Superior temporal gyrus (tissue), 1 donor: ENCODE results near the gene MACROD2.
A peak's percentile ranks its signal among the peaks of the same experiment; 100 is the strongest.

ENCODE experiments used
- DNase-seq: peaks from one replicate; pipeline ENCODE4 v3.0.0-alpha.2; 2016; ENCODE audit errors: extremely low spot score

Gene MACROD2

DNA sequence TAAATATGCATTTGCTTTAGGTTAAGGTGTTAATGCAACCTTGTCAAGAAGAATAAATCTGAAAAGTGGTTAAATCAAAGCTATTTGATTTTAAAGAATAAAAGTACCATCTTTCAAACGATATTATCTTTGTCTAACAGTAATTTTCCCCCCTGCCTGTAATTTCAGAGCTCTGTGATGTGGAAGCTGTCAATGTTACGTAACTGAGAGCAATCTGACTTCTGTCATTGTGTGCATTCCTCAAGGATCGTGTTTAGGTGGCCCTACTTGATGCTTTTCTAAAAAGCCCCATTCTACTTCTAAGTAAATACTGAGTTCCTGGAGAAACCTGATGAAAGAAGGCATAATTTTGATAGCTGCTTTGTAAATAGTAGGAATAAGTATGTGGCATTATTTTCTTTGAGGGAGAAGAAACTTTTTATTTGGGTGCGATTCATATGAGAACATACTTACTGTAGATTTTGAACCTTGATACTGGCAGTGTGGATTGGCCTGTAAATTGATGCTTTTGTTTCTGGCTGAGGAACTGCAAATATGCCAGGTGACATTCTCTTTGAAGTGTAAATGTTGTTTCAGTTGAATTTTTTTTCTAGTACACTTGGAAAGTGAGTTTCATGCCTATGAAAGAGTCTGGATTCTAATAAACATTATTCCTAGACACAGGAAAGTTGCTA lies 871.7 kb downstream of the MACROD2 start:
- no peak for DNase-seq

DNA sequence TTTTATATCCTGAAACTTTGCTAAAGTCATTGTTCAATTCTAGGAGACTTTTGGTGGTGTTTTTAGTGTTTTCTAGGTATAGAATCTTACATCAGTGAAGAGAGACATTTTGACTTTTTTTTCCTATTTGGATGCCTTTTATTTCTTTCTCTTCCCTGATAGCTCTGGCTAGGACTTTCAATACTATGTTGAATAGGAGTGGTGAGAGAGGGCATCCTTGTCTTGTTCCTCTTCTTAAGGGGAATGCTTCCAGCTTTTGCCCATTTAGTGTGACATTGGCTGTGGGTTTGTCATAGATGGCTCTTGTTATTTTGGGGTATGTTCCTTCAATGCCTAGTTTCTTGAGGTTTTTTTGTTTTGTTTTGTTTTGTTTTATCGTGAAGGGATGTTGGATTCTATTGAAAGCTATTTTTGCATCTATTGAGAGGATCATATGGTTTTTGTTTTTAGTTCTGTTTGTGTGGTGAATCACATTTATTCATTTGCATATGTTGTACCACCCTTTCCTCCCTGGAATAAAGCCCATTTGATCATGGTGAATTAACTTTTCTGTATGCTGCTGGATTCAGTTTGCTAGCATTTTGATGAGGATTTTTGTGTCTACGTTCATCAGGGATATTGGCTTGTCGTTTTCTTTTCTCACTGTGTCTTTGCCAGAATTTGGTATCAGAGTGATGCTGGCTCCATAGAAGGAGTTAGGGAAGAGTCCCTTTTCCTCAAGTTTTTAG lies 882.1 kb downstream of the MACROD2 start:
- DNase-seq, result no peak

DNA sequence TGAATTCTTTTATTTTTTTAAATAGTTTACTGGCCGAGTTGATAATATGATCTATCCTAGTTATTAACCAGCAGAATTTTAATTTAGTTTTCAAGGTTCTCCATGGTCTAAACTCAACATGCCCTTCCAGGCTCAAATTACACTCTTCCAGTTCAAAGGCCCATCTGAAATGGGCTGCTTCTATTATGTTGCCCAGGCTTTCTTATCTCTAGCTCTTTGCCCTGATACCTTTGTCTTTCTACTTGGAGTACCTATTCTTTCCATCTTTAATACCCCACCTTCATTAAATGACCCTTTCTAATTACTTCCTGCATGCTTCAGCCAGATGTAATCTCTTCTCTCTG lies 883.3 kb downstream of the MACROD2 start:
- no peak for DNase-seq

DNA sequence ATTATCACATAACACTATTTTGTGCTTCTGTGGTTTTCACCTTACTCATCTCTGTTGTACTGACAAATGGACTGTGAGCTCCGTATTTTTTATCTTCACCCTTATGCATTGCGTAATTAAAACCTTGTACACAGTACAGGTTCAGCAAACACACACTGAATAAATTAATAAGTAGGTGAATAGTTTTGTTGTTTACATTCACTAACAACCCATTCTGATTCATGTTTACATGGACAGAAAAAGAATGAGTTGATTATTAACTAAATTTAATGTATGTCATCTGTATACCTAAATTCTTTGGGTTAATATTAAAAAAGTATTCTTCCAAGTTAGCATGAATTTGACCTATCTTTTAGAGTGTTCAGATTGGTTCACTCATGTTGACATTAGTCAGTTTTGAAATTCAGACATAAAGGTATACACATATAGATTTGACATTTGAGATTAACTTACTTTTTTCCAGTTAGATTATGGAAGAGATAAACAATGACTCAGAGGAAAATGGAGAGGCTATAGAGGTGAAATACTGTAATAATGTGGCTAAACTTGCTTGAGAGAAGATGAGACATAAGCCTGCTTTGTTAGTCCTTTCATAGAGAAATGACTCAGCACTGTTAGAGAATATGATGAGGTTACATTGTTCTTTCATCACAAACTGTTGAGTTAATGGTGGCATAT lies 883.8 kb downstream of the MACROD2 start:
- DNase-seq, result peak; percentile 48

DNA sequence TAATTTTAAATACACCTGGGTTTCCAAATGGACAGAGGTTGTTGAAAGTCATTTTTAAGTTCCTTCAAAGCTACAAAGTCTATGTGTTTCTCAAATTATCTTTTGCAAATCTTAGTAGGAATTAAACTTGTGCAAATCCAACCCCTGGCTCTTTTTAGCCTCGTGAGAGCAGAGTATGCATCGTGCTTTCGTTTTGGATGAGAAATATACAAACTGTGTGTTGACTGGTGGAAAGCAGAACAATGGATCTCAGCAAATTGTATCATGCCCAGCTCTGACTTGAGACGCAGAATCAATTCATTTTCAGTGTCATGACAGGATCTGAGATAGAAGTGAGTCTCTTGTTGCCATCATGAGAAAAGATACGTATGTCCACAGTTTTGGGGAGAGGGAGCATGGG lies 884.5 kb downstream of the MACROD2 start:
- DNase-seq, result no peak

DNA sequence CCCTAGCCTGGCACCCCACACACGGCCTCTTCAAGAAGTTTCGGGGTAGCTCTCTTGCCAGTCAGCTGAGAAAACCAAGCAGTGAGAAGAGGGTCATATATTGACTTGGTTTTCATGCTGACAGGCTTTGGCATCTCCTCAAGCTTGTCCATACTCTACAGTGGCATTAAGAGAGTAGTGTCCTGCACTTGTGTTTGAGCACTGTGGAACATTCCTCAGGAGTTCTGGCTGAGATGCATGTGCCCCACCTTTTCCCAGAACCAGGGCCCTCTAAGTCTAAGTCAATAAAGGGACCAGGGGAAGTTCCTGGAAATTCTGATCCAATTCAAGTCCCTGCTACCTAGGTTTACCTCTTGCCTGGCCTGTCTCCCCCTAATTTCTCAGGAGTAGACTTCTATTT lies 886.2 kb downstream of the MACROD2 start:
- DNase-seq, result no peak

DNA sequence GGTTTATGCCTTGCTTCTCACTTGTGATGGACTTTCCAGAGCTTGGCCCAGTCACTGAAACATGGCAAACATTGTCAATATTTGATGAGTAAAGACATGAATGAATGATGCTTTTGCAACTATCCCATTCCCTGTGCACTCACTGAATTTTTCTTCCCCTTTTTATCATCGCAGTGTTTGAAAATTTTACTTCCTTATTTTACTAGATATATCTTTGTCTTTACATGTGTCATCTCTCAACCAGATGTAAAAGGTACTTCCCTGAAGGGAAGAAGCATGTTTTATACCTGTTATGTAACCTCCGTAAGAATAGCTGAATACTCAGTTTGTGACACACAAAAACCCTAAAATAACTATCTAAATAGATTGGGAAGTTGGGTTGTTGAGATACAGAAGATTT lies 886.8 kb downstream of the MACROD2 start:
- no peak for DNase-seq

DNA sequence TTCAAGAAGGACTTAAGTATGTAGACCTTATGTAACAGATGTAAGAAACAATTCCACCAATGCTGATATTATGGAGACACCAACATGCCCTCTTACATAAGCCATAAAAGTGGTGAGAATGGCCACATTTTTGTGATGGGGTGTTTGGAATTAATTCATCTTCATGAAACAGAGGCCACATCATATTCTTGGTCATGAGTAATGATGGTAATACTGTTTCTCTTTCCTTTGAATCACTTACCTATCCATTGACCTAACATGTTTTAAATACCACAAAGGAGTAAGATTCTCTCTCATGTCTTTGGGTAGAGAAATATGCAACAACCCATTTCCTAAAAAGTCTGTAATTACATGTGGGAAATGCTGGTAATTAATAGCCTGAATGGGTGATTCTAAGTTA lies 887.5 kb downstream of the MACROD2 start:
- DNase-seq, result no peak

DNA sequence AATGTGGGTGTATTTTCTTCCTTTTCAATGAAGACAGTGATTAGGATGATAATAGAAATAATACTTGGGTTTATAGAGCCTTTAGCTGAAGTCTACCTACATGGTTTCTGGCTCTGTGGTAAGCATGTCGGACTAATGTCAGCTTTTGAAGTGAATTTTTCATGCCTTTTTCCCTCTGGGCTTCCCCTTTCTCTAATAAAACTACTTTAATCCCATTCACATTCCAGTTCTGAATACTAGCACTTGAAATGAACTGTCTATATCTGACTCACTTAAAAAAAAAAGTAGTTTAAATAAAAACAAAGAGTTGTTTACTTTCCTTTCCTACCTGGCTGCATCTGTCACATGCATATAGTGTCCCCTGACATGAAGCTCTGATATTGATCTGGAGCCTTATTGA lies 888.0 kb downstream of the MACROD2 start:
- no peak for DNase-seq

DNA sequence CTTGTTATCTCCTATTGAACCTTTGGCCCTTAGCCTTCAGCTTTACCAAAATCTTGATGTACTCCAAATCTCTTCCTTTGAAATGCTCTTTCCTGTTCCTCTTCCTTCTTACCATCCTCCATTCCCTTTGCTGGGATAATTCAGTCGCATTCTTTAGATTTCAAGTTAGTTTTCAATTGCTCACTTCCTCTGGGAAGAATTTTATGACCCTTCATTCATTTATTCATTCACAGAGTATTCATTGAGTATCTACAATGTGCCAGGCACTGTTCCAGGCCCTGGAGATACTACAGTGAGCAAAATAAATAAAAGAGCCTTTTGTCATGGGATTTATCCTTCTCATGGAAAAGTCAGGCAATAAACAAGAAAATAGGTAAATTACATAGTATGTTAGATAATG lies 890.3 kb downstream of the MACROD2 start:
- no peak for DNase-seq

DNA sequence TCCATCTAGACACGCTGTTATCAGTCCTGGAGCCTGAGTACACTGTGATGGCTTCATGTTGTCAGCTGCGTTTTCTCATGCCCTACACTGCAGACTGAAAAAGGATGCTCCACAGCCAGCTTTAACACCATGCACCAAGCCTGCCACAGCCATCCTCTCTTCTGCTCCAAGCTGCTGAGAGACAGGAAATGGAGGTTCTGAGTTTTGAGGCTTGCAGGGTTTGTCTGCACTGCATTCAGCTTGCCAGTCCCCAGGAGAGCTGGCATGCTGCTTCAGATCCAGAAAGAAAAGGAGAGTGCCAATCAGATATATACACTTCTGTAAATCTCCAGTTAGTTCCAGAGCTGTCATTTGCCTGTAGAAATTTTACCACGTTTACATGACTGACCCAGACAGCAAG lies 892.8 kb downstream of the MACROD2 start:
- no peak for DNase-seq

DNA sequence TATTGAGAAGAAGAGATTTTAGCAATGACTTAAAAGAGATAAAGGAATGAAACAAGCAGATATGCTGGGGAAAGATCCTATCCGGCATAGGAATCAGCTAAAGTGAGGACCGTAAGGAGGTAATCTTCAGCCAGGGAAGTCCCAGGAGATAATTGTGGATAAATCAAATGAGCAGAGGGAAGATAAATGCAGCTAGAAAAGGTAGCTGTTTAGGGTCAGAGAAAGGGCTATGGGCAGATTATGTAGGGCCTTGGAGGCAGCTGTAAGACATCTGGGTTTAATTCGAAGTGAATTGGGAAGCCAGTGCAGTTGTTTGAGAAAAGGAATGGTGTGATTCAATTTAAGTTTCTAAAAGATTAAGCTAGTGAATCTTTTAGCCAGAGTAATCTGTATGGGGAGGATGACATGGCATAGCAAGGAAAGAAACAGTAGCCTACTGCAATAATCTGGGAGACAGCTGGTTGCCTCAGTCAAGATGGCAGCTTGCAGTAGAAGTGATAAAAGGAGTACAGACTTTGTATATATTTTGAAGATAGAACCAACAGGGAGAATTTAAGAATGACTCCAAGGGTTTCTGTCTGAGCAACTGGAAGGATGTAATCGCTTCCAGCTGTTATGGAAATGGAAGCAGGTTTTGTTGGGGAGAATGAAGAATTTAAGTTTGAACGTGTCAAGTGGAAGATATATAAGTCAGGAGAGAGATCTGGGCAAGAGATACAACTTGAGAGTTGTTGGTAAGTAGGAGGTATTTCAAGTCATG lies 894.4 kb downstream of the MACROD2 start:
- no peak for DNase-seq

DNA sequence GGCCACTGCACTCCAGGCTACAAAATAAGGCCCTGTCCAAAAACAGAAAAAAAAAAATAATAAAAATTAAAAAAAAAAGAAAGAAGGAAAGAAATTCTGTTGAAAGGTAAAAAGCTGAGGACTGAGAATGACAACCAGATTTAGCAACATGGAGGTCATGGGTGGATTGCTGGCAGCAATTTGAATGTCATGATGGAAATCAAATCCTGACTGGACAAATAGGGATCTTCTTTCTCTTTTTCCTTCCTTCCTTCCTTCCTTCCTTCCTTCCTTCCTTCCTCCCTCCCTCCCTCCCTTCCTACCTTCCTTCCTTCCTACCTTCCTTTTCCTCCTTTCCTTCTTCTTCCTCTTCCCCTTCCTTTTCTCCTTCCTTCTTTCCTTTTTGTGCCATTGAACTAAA lies 895.4 kb downstream of the MACROD2 start:
- no peak for DNase-seq

DNA sequence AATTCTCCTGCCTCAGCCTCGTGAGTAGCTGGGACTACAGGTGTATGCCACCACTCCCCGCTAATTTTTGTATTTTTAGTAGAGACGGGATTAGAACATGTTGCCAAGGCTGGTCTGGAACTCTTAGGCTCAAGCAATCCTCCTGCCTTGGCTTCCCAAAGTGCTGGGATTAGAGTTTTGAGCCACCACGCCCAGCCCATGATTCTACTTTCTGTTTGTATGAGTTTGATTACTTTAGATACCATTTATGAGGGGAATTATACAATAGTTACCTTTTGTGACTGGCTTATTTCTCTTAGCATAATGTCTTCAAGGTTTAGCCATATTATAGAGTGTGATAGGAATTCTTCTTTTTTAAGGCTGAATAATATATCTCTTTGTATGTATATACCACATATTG lies 897.5 kb downstream of the MACROD2 start:
- DNase-seq, result no peak

DNA sequence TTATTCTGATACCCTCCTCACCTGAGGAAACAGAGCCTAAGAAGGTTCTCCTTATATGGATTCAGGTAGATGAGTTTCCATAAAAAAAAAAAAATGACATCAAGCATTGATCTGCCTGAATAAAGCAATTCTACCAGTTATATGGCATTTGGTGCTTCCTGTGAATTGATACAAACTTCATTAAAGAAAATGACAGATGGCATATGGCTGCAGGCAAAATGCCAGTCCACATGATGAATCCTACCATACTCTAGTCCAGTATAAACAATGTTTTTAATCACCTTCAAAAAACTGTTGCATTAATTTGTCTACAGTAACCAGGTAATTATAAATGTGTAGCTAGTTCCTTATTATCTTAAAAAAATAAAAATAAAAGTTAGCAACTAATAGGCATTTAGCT lies 901.3 kb downstream of the MACROD2 start:
- no peak for DNase-seq

DNA sequence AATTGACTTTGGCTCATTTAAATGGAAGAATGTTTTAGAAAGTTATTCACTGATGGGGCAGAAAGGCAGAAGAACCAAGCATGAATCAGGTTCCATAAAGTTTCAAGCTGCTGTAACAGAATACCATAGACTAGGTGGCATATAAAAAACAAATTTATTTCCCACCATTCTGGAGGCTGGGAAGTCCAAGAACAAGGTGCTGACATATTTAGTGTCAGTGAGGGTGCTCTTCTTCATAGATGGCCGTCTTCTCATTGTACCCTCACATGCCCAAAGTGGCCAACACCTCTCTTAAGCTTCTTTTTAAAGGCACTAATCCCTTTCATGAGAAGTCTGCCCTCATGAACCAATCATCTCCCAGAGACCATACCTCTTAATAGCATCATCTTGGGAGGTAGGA lies 902.3 kb downstream of the MACROD2 start:
- no peak for DNase-seq

DNA sequence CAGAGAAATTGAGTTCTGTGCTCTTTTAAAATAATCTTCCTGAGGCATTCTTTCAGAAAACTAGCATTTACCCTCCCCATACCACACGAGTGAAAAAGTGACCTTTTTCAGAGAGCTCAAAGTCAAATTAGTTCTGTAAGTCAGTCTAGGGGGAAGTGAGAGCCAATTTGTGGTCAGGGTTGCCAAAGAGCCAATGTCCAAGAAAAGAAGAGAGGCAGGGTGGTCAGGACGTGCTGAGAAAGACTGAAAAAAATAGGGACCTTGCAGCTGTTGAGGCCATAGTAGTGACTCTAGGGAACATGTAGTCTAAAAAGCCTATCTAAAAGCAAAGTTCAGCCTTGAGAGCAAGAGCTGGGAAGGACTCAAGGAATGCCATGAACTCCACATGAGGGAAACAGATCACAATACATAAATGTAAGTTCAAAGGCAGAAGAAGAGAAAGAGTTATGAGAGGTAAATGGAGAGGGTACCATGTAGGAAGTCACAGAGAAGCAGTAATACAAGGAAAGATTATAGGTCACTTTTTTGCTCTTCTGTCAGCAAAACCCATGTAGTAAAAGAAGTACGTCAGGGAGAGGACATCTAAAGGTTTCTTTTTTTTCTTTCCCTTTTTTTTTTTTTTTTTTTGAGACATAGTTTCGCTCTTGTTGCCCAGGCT lies 907.2 kb downstream of the MACROD2 start:
- no peak for DNase-seq

DNA sequence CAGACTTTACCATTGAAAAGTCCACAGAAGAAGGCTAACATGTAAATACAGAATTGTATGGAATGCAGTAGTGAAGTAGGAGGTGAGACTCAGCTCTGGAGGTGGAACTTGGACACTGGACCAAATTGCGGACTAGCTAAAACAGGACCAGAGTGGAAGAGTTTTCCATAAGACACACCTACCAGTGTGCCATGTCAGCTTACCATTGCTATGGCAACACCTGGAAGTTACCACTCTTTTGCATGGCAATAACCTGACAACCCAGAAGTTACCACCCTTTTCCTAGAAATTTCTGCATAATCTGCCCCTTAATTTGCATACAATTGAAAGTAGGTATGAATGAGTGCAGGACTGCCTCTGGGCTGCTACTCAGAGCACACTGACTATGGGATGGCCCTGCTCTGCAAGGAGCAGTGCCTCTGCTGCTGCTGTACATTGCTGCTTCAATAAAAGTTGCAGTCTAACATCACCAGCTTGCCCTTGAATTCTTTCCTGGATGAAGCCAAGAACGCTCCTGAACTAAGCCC lies 911.7 kb downstream of the MACROD2 start:
- DNase-seq, result no peak

DNA sequence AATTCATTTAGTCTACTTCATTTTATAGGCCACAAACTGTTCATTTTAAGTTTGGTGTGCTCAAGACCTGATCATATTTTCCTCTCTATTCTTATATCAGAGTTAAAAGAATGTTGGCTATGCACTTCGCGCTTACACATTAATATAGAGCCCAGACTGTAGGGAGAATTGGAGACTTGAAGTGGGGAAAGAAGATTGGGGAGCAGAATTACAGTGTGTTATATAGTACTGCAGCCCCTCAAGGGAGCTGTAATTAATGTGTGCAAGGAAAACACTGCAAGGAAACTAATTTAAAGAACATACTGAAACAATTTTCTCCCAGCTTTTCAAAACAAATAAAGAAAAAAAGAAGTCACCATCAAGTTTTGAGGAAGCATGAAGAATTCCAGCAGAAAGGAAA lies 914.8 kb downstream of the MACROD2 start:
- DNase-seq, result no peak

DNA sequence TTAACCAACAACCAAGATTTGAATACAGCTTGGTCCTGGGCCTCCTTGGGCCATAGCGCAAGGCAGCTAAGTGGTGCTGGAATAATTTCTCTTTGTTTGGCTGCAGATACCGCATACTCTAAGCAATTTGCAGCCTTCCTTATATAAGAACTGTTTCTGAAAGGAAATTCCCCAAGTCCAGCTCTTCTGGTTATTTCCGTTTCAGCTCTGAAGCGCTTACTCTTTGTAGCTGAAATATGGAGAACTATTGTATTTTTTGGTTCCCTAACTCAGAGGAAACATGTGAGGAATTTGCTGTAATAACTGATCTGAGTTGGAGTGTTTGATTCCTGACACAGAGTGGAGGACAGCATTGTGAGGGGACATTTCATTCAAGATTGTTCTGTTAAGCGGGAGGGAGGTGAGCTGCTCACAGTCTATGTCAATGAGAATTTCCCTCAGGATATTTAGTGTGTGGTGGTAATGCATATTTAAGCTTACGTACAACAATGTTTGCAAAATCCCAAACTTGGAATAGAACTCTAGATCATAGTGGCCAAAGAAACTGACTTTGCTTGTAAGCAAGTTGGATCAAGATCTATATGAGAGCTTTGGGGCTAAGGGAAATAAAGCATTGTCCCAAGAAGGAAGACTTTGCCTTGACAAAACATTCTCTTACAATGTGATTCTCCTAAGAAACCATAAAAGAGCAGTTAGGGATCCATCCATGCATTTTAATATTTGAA lies 918.7 kb downstream of the MACROD2 start:
- DNase-seq, result no peak

DNA sequence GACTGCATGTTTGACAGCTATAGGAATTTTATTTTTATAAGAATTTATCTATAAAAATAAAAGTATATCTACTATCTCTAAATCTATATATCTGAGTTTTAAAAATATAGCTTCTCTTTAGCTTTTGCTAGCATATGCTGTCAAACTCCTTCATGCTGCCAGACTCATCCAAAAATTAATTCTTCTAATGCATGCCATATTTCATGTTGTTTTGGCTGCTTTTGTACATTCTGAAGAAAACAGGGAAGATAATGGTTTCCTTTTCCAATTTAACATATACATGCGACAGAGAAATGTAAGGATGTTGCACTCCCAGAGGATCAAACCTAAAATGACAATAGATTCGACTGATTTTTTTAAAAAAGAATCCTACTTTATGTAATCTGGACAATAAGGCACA lies 919.3 kb downstream of the MACROD2 start:
- DNase-seq, result no peak
